HEK293T (cell line): ENCODE results near the gene TBK1.

Experiments
- BHLHE40 ChIP-seq: fragments of 450-650 bp; IDR thresholded peaks from 2 replicates; pipeline ENCODE4 v1.6.1; 2016; ENCODE audit warnings: mild to moderate bottlenecking, moderate library complexity, borderline replicate concordance
- CTBP1 ChIP-seq: fragments of 450-650 bp; IDR thresholded peaks from 2 replicates; pipeline ENCODE4 v1.6.1; 2016; ENCODE audit warnings: borderline replicate concordance
- ELF4 ChIP-seq: fragments of 450-650 bp; IDR thresholded peaks from 2 replicates; pipeline ENCODE4 v1.6.1; 2017; ENCODE audit warnings: antibody characterized with exemption
- SP1 ChIP-seq: fragments of 450-650 bp; IDR thresholded peaks from 2 replicates; pipeline ENCODE4 v1.6.1; 2017
- TARDBP ChIP-seq: fragments of 450-650 bp; IDR thresholded peaks from 2 replicates; pipeline ENCODE4 v1.6.1; 2016

DNA sequence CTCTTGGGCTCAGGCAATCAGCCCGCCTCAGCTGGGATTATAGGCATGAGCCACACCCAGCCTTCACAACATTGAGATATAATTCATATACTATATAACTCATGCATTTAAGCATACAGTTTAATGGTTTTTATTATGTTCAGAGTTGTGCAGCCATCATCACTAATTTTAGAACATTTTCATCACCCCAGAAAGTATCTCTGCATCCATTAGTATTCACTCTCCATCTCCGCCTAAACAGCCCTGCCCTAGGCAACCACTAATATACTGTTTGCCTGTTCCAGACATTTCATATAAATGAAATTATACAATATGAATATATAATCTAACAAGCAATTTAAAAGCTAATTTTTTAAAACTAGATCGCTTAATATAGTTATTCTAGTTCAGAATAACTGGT is 34.7 kb downstream of the TBK1 start:
- TF ChIP-seq SP1 (no peak), TARDBP (no peak), CTBP1 (no peak), BHLHE40 (no peak), ELF4 (no peak)
